Fibroblast of skin of left biceps (primary cell): ENCODE data around the gene ANKMY1.
A peak's percentile ranks its signal among the peaks of the same experiment; 100 is the strongest.

Source experiments
- DNase-seq, 2 experiments: peaks; one replicate each; pipeline ENCODE4 v3.0.0-alpha.2; 2013; ENCODE audit warnings: low read depth in 2 of 2

ANKMY1 gene

DNA sequence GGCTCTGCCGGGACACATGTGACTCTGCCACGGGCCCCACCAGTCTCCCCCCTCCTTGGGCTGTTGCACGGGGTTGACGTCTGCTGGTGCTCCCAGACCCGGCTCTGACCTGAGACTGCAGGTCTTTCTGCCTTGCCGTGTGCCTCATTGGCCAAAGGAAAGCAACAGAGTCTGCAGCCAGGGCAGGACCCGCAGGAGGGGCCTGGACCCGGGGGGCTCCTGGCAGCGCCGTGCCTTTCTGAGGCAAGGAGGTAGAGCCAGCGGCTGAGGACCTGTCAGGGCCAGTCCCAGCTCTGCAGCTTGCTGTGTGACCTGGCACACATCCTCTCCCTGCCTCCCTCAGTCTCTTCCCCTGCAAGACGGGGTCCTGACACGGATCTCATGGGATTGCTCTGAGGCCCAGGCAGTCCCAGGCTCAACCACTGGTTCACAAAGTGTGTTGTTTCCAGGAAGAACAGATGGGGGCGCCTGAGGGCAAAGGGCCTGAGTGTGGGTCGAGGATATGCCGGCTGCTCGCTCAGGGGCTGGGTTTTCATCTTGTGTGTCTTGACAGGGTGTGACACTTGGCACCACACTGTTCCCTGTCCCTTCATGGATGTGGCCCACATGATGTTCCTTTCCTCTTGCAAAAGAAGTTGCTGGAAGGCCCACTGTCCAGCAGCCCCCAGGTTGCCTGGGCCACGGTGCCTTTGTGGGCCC lies 37.7 kb upstream of the ANKMY1 start:
- no peak for DNase-seq

DNA sequence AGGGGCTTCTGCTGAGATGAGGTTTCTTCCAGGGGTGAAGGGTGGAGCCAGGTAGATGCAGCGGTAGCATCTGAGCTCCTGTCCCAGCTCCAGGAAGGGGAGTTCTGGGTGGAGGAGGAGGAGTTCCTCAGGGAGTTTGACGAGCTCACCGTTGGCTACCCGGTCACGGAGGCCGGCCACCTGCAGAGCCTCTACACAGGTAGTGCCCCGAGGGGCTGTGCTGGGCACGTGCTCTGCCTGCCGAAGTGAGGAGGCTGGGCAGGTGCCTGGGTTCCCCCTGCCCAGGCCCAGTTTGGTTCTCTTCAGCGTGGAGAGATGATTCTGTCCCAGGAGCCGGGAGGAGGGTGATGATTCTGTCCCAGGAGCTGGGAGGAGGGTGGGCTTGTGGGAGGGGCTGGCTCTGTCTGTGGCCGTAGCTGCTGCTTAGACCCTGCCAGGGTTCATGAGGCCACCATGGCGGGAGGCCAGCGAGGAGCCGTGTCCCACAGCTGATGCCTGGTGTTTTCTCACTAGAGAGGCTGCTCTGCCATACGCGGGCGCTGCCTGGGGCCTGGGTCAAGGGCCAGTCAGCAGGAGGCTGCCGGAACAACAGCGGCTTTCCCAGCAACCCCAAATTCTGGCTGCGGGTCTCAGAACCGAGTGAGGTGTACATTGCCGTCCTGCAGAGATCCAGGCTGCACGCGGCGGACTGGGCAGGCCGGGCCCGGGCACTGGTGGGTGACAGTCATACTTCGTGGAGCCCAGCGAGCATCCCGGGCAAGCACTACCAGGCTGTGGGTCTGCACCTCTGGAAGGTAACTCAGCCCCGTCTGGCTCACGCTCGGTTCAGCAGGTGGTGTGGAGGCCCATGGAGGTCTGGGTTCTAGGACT lies 37.0 kb upstream of the ANKMY1 start:
- DNase-seq, result no peak

DNA sequence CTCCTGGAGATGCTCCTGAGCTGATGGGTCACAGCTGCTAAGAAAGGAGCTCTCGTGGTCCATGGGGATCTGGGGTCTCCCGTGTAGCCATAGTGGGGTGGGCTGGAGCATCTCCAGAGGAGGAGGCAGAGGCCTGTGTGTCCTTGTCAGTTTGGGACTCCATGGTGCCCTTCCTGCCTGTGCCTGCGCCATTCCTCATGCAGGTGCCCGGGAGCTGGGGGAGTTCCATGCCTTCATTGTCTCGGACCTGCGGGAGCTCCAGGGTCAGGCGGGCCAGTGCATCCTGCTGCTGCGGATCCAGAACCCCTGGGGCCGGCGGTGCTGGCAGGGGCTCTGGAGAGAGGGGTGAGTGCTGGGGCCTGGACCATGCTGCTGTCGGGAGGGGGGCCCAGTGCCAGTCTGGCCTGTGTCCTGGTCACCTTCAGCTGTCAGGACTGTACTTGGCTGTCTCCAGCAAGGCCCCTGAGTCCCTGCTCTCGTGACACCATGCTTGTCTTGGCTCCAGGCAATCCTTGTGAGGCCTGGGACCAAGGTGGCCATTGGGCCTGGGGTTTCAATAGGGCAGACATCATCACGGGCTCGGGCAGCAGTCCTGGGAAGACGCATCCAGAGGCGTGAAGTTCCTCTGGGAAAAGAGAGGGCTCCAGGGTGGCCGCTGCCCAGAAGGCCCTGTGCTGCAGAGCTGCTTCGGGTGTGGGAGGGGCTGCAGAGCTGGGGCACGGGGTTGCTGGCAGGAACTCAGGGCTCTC lies 36.1 kb upstream of the ANKMY1 start:
- no peak for DNase-seq

DNA sequence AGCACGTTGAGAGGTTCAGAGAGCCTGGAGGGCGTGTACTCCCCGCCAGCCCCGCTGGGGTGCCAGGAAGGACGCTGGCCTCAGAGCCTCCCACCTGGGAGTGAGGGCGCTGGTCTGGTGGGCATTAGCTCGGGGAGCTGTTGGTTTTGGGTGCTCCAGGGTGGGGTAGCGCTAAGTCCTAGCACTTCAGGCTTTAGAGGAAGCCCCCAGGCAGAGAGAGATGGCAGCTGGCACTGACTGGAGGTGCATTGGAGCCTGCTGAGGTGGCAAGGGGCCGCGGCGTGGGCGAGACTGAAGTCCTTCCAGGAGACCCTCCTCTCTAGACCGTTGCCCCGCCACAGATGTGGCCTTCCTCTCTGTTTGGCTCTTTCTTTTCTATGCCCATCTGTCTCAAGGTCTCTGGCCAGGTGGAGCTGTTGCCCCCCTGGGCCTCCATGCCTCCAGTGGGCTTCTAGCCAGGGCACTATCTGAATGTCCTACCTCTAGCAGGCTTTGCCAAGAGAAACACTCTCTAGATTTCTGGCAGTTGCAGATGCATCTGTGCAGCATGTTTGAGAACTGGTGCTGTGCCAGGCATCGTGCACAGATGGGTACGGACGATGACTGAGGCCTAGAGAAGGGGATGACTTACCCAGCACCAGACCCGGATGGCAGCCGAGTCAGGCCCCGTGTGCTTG lies 35.4 kb upstream of the ANKMY1 start:
- no peak for DNase-seq

DNA sequence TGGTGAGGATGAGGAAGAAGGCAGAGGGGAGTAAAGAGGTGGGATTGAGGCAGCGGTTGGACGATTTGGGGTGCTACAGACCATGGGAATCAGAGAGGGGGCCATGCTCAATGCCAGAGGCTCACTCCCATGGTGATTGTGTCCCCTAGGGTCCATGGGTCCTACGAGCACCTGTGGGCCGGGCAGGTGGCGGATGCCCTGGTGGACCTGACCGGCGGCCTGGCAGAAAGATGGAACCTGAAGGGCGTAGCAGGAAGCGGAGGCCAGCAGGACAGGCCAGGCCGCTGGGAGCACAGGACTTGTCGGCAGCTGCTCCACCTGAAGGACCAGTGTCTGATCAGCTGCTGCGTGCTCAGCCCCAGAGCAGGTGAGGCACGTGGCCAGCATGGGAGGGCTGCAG lies 34.0 kb upstream of the ANKMY1 start:
- DNase-seq, result no peak

DNA sequence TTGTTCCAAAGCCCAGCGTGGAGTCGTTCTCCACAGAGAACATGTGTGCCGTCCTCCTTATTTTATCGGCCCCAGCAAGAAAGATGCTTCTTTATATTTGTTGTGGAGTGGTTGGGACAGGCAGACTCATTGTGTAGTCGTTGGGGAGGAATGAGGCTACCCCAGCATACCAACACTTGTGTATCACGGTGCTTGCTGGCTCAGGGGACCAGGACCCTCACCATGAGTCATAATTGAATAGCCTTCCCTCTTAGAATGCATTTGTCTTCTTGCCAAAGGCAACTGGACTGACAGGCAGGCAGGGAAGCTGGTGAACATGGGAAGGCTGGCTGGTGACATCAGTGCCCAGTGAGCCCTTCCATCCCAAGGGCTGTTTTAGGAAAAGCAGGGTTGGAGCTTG lies 33.4 kb upstream of the ANKMY1 start:
- no peak for DNase-seq

DNA sequence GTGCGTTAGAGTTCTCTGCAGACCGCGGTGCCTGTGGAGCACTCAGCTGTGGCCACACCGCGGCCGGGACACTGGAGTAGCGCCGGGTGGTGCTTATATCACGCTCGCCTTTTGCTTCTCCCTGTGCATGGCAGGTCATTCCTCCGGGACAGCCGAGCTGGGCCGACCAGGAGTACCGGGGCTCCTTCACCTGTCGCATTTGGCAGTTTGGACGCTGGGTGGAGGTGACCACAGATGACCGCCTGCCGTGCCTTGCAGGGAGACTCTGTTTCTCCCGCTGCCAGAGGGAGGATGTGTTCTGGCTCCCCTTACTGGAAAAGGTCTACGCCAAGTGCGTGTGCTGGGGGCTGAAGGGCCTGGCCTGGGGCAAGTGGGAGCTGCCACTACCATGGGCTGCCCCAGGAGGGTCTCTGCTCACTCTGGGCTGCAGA lies 32.9 kb upstream of the ANKMY1 start:
- no peak for DNase-seq

DNA sequence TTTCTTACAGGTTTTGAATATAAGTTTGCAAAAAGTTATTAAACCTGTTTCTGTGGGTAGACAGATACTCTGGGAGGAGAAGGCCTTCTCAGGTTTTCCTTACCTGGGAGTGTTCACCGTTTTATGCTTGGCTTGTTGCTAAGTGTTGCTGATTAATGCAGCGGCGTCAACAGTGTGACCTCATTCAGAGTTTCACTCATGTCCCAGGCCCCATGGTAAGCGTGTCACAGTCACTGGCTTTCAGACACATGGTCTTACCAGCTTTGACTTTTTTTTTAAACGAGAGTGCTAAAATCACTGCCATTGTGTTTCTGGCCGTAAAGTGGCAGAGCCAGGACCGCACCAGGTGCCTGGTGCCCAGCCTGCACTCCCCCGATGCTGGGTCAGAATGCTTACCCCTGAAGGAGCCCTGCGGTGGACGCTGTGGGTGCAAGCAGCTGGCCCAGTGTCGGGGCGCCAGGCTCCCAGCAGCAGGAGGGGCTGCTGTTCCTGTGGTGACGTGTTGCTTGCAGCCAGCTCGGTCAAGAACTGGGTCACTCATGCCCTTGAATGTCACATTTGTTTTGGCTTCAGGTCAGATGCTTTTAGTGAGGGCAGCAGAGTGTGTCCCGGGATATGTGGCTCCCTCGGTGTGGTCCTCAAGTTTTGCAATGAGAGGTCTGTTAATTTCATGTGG lies 32.2 kb upstream of the ANKMY1 start:
- DNase-seq, result no peak

DNA sequence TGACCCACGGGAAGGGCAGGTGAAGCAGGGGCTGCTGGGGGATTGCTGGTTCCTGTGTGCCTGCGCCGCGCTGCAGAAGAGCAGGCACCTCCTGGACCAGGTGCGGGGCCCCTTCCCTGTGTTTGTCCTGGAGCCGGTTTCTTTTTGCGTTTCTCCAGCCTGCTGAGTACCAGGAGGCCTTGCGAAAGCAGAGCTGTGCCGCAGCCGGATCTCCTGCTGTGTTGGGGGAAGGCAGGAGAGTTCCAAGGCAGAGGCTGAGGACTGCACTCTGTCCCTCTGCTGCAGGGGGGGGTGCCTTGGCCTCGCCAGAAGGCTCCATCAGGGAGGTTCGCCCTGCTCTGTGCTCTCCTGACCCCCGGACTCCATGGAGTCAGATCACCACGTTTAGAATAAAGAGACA lies 31.6 kb upstream of the ANKMY1 start:
- no peak for DNase-seq

DNA sequence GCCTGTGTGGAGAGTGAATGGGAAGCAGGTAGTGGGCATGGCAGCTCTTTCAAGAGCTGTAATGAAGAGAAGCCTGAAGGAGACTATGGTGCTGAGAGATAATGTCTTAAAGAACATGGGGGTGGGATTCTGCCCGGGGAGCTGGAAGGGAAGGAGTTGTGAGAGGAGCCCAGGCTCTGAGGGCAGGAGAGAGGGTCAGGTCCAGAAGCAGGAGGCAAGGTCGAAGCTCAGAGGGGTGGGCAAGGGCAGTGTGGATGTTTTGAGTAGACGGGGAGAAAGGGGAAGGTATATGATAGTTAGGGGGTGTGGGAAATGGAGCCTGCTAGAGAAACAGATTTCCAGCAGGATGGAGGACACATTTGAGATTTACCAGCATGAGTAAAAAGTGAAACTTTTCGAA lies 30.9 kb upstream of the ANKMY1 start:
- DNase-seq, result no peak

DNA sequence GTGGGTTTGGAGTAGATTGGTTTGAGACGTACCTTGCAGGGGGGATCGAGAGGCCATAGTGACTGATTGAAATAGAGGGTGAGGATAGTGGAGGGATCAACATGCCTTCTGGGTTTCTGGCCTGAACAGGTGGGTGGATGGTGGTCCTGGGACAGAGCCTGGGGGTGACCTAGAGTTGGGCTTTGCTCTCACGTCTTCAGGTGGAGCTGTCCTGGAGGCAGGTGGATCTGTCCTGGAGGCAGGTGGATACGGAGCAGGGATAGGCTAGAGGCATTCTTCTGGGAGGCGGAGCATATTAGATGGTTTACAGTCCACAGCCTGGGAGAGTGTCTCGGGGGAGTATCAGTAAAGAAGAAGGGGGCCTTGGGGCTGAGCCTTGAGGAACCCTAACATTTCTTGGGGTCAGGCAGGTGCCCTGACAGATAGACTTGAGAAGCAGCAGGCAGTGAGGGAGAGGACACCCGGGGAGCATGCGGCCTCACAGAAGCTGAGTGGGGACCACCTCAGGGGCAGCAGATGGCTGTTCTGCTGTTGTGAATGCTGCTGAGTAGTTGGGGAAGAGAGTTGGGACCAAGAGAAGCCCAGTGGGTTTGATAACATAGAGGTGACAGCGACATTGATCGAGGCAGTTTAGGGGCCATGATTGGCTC lies 30.3 kb upstream of the ANKMY1 start:
- DNase-seq, result no peak

DNA sequence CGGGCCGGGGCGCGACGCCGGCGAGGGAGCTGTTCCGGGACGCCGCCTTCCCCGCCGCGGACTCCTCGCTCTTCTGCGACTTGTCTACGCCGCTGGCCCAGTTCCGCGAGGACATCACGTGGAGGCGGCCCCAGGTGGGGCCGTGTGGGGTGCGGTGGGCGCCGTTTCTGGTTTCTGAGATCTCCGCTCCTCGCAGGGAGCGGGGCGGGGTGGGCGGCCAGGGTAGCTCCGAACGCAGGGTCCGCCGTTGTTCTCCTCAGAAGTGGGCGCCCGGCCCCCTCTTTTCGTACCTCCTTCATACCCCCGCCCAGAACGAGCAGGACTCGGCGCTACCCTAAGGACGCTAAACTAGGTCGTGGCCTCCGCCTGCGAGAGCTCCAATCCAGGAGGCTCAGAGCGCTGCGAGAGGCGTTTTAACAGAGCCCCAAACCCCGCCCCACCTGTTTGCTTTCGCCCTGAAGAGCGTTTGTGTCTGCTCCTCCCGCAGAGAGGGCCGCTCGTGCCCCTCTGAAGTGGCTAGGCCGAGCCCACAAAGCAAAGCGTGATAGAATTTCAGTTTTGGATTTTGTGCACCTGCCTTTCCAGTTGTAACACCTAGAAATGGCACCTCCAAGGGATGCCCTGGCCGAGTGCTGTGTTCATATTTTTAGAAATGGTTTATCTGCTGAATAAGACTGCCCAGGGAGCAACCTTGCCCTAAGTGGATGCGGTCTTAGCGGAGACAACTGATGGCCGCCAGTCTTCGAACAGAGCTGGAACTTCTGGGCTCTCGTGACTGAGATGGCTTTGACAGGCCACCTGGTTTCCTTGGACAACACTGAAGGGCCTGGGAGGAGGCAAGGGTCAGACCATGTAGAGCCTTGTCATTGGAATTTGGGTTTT lies 29.4 kb upstream of the ANKMY1 start:
- DNase-seq, result no peak

DNA sequence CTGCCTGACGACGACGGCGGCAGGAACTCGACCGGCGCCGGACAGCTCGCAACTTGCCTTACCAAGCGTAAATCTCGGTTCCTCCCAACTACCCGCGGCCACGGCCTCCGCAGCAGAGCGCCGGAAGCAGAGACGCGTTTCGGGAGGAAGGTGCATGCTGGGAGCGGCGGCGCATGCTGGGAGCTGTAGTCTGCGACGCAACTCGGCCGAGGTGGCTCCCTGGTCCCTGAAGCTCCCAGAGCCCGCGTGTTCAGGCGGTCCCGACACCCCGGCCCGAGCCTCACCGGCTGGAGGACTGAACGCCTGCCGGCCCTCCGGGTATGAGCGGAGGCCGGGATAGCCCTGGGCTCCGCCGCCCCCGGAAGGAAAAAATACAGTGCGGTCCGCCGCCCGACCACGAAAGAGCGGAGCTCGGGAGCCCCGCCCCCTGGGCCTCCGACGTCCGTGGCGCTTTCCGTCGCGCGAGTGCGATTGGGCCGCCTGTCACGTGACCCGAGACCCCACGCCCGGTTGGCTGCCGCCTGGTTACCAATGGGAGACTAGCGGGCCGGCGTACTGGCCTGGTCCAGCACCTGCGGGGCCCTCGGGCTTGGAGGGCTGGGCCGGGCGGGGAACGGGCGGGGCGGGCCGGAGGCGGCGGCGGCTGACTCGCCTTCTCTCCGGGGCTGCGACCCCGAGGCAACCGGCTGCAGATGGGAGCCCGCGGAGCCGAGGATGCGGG lies 28.6 kb upstream of the ANKMY1 start, which contains the start of gene CAPN10:
CAPN10 (plus strand) TSS at position 537 of the 721 bp plus-strand sequence; CDS start at position 715, 178 bp downstream.
- peak; percentile 73 to 77 for DNase-seq

DNA sequence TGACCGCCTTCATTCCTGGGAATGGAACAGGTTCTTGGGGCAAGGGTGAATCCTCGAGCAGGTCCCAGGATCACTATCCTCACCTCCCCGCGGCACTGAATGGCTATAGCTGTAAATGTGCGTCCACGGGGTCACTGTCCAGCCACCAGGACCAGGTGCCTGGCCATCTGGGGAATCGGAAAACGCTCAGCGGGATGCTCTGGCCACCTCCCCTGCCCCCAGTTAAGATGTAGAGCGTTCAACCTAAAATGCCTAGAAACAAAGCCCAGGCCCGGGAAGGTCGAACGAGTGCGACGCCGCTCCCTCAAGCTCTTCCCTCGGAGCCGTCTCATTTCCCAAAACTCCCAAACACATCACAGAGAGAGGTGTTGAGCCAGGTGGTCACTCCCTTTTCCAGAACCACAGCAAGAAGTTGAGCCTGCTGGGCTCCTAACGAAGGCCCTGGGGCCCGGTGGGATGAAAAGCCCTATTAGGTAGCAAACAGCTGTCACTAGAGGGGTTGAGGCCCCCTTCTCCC lies 28.0 kb upstream of the ANKMY1 start:
- no peak for DNase-seq

DNA sequence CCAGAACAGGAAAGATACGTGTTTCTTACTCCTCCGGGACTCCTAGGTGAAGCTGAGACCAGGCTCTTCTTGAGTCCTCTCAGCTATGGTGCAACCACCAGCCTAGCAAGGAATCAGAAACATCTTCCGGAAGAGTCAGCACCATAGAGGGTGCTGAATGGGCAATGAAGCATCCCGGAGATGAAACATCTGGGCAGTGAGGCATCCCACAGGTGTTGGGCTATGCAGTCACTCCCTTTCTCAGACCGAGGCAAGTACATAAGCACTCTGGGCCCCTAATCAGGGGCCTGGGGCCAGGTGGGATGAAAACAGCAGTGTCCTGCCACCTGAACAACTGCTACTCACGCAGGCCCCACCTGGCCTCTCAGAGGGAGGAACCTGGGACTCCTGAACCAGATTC lies 27.3 kb upstream of the ANKMY1 start:
- no peak for DNase-seq

DNA sequence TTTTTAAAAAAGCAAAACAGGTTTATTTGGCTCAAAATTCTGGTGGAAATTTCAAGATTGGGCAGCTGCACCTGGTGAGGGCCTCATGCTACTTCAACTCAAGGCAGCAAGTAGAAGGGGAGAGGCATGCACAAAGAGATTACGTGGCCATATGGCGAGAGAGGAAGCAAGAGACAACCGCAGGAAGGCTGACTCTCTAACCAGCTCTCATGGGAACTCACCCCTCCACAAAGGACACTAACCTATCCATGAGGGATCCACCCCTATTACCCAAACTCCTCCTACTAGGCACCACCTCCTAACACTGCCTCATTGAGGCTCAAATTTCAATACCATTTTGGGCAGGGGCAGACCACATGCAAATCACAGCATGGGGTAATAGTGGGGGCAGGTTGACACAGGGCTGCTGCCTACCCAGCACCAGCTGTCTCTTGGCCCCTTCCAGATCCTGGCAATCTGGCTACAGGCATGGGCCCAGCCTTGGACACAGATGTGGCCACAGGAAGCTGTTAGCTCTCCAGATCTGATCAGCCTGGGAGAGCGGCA lies 26.8 kb upstream of the ANKMY1 start:
- DNase-seq, result no peak

DNA sequence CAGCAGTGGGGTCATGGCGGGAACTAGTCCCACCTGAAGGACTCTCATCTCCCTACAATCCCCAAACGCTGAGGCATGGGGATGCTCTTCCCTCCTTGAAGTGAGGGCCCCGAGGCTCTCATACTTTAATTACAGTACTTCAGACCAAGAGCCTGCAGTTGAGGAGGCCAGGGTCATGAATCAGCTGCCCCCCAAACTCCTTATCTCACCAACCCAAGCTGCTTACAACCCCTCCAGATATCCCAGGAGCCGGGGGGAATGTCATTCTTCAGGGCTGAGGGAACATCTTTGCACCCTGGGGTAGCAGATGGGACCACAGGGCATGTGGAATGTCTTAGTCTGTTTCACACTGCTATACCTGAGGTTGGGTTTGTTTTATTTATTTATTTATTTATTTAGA lies 26.0 kb upstream of the ANKMY1 start:
- DNase-seq, result no peak

DNA sequence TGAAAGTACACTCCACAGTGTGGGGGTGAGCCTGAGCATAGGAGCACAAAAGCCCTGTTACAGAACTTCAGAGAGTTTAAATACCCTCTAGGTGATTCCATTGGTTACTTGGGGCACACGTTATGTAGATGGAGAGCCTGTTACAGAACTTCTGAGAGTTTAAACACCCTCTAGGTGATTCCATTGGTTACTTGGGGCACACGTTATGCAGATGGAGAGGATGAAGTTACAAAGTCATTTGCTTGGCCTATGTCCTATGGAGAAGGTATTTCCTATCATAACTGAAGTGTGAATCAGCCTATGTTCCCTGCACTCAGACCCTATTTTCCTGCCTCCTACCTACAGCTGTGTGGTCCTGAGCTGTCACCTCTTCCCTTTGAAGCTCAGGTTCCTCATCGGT lies 25.0 kb upstream of the ANKMY1 start:
- no peak for DNase-seq

DNA sequence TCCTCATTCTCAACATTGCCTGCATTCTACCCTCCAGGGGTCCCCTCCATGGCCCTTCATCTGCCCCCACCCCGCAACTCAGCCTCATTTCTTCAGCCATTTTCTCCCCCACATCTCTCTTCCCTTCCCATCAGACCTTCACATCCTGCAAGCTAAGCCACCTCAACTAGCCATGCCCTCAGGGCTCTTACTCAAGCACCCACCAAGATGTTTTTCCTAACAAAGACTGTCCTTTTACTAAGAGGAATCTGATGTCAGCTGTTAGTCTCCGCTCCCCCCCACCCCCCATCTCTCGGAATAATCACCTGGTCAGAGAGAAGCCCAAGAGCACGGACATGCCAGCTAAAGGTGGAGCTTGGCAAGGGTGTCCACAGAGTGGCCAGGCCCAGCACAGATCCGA lies 24.0 kb upstream of the ANKMY1 start:
- DNase-seq, result no peak
